Mammary epithelial cell (primary cell): Measurements from ENCODE around the gene GPR84.

Experiments
- EZH2 ChIP-seq: IDR thresholded peaks from 2 replicates; pipeline ENCODE4 v1.6.1; 2012; ENCODE audit warnings: low read length, inconsistent platforms, borderline replicate concordance
- TF ChIP-seq, protein P1 (sequence below), 2 donors: IDR thresholded peaks in 1 of 2; conservative IDR thresholded peaks in 1 of 2; 2 replicates each; pipeline ENCODE4 v1.5.1; 2011 to 2012; ENCODE audit warnings: inconsistent platforms in 2 of 2, low read length in 2 of 2, mild to moderate bottlenecking in 2 of 2, control low read depth in 1 of 2, low read depth in 1 of 2; ENCODE audit not compliant: insufficient read depth in 1 of 2; ENCODE audit errors: extremely low read depth in 1 of 2

- TF ChIP-seq, protein P1, sequence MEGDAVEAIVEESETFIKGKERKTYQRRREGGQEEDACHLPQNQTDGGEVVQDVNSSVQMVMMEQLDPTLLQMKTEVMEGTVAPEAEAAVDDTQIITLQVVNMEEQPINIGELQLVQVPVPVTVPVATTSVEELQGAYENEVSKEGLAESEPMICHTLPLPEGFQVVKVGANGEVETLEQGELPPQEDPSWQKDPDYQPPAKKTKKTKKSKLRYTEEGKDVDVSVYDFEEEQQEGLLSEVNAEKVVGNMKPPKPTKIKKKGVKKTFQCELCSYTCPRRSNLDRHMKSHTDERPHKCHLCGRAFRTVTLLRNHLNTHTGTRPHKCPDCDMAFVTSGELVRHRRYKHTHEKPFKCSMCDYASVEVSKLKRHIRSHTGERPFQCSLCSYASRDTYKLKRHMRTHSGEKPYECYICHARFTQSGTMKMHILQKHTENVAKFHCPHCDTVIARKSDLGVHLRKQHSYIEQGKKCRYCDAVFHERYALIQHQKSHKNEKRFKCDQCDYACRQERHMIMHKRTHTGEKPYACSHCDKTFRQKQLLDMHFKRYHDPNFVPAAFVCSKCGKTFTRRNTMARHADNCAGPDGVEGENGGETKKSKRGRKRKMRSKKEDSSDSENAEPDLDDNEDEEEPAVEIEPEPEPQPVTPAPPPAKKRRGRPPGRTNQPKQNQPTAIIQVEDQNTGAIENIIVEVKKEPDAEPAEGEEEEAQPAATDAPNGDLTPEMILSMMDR (conservative IDR thresholded peaks at IDR 0.05 in 1 of 2, IDR thresholded peaks at IDR 0.05 in 1 of 2; ENCODE audit: extremely low read depth in 1 of 2, insufficient read depth in 1 of 2, low read depth in 1 of 2, low read length in 2 of 2) = no peak
- no peak for TF ChIP-seq EZH2
Measured at GRCh38 chr12:54393207-54393609, 28.9 kb upstream of the GPR84 start.
